Trophoblast cell (in vitro differentiated cells and primary cell): ENCODE measurements around the gene ABCA3.

Experiments used
- DNase-seq, 2 donors: peaks; one replicate each; pipeline ENCODE4 v3.0.0-alpha.2; 2016
- H2AFZ ChIP-seq: 2 replicates; pipeline ENCODE4 v1.6.1; 2013; ENCODE audit warnings: low read length, moderate library complexity, mild to moderate bottlenecking; ENCODE audit not compliant: insufficient read depth, poor library complexity
- H2AK5ac ChIP-seq: 2 replicates; pipeline ENCODE4 v1.6.1; 2013; ENCODE audit warnings: mild to moderate bottlenecking, low read length
- H2BK120ac ChIP-seq: 2 replicates; pipeline ENCODE4 v1.6.1; 2013; ENCODE audit warnings: low read length, mild to moderate bottlenecking, moderate library complexity; ENCODE audit not compliant: insufficient read depth, poor library complexity
- H2BK12ac ChIP-seq: 2 replicates; pipeline ENCODE4 v1.6.1; 2013; ENCODE audit warnings: mild to moderate bottlenecking, low read length, moderate library complexity
- H2BK5ac ChIP-seq: 2 replicates; pipeline ENCODE4 v1.6.1; 2013; ENCODE audit warnings: low read length, low read depth, moderate library complexity, mild to moderate bottlenecking; ENCODE audit not compliant: poor library complexity
- H3K14ac ChIP-seq: 2 replicates; pipeline ENCODE4 v1.6.1; 2013; ENCODE audit warnings: mild to moderate bottlenecking, low read length
- H3K18ac ChIP-seq: 2 replicates; pipeline ENCODE4 v1.6.1; 2013; ENCODE audit warnings: mild to moderate bottlenecking, low read length
- H3K23ac ChIP-seq: 2 replicates; pipeline ENCODE4 v1.6.1; 2013; ENCODE audit warnings: low read length
- H3K27ac ChIP-seq: 2 replicates; pipeline ENCODE4 v1.5.1; 2013; ENCODE audit warnings: low read depth, mild to moderate bottlenecking, inconsistent platforms, low read length, moderate library complexity
- H3K27me3 ChIP-seq: 2 replicates; pipeline ENCODE4 v1.6.1; 2013; ENCODE audit warnings: inconsistent platforms, mild to moderate bottlenecking, low read length, moderate library complexity; ENCODE audit not compliant: insufficient read depth
- H3K36me3 ChIP-seq, 2 experiments: 1 replicate in 1 of 2; 2 replicates in 1 of 2; pipeline ENCODE4 v1.6.1; 2013; ENCODE audit warnings: low read length in 2 of 2, mild to moderate bottlenecking in 2 of 2, moderate library complexity in 1 of 2; ENCODE audit not compliant: insufficient read depth in 2 of 2, control insufficient read depth in 1 of 2
- H3K4ac ChIP-seq: 2 replicates; pipeline ENCODE4 v1.6.1; 2013; ENCODE audit warnings: low read depth, mild to moderate bottlenecking, low read length, moderate library complexity
- H3K4me1 ChIP-seq, 2 experiments: 1 replicate in 1 of 2; 2 replicates in 1 of 2; pipeline ENCODE4 v1.6.1; 2013; ENCODE audit warnings: low read length in 2 of 2, mild to moderate bottlenecking in 2 of 2, moderate library complexity in 1 of 2; ENCODE audit not compliant: insufficient read depth in 2 of 2, control insufficient read depth in 1 of 2
- H3K4me2 ChIP-seq: 2 replicates; pipeline ENCODE4 v1.6.1; 2013; ENCODE audit warnings: inconsistent platforms, mild to moderate bottlenecking, low read length, moderate library complexity
- H3K4me3 ChIP-seq: 2 replicates; pipeline ENCODE4 v1.5.1; 2013; ENCODE audit warnings: mild to moderate bottlenecking, low read depth, low read length, inconsistent platforms
- H3K79me1 ChIP-seq: one replicate; pipeline ENCODE4 v1.6.1; 2013; ENCODE audit warnings: low read length
- H3K79me2 ChIP-seq: 2 replicates; pipeline ENCODE4 v1.6.1; 2013; ENCODE audit warnings: low read length, mild to moderate bottlenecking; ENCODE audit not compliant: control insufficient read depth, insufficient read depth, poor library complexity
- H3K9ac ChIP-seq: 2 replicates; pipeline ENCODE4 v1.6.1; 2013; ENCODE audit warnings: mild to moderate bottlenecking, low read length
- H3K9me3 ChIP-seq: 2 replicates; pipeline ENCODE4 v1.6.1; 2013; ENCODE audit warnings: low read depth, mild to moderate bottlenecking, control low read depth, inconsistent platforms, low read length; ENCODE audit not compliant: insufficient read depth
- H4K12ac ChIP-seq: 2 replicates; pipeline ENCODE4 v1.6.1; 2013; ENCODE audit warnings: low read depth, mild to moderate bottlenecking, low read length, moderate library complexity
- H4K8ac ChIP-seq: 2 replicates; pipeline ENCODE4 v1.6.1; 2013; ENCODE audit warnings: low read depth, mild to moderate bottlenecking, low read length, moderate library complexity
- H4K91ac ChIP-seq: one replicate; pipeline ENCODE4 v1.6.1; 2013; ENCODE audit warnings: low read depth, mild to moderate bottlenecking, low read length, moderate library complexity
- WGBS: extraction: QIAGEN DNeasy Blood & Tissue Kit; methylation state at CpG from one replicate; pipeline ENCODE4 v1.1.7; 2013; ENCODE audit warnings: missing lambda C conversion rate; ENCODE audit not compliant: insufficient read length, insufficient coverage; ENCODE audit errors: extremely low coverage; 5-methylcytosine and 5-hydroxymethylcytosine counted together

Gene ABCA3

GRCh38 chr16:2339521-2340484, 725 bp downstream of the ABCA3 start:
- Histone ChIP-seq H3K4me1 (peaks cover 5 to 9% of the 10 kb centered on the region in 2 experiments), H2BK5ac (no peak overlapping the region), H3K79me1 (no peaks in the 10 kb centered on the region), H2BK12ac (no peak overlapping the region), H2AK5ac (no peak overlapping the region), H4K8ac (no peak overlapping the region), H3K4me3 (peak overlapping the region; percentile 62), H3K9ac (no peak overlapping the region), H3K9me3 (peaks cover 3% of the 10 kb centered on the region), H3K36me3 (no peaks in the 10 kb centered on the region), H3K18ac (no peak overlapping the region), H4K12ac (no peak overlapping the region), H3K79me2 (no peaks in the 10 kb centered on the region), H3K4ac (no peak overlapping the region), H3K23ac (no peak overlapping the region), H3K27me3 (peaks cover 20% of the 10 kb centered on the region), H3K27ac (no peak overlapping the region), H3K14ac (no peak overlapping the region), H2AFZ (peak overlapping the region; percentile 71), H4K91ac (no peak overlapping the region), H2BK120ac (no peak overlapping the region), H3K4me2 (peak overlapping the region; percentile 92)
- no CpG with 5 or more reads among the region's 98 CpGs for WGBS
- peak; percentile 29 to 59 for DNase-seq

- Histone ChIP-seq H3K79me1 (no peaks in the 10 kb centered on the region), H3K27me3 (peaks cover 20% of the 10 kb centered on the region), H3K4me2 (no peak overlapping the region), H3K4ac (no peak overlapping the region), H4K12ac (no peak overlapping the region), H3K4me3 (no peak overlapping the region), H3K23ac (no peak overlapping the region), H2BK120ac (no peak overlapping the region), H3K14ac (no peak overlapping the region), H2AK5ac (no peak overlapping the region), H3K9ac (no peak overlapping the region), H2BK12ac (no peak overlapping the region), H2AFZ (no peak overlapping the region), H2BK5ac (no peak overlapping the region), H3K18ac (no peak overlapping the region), H4K91ac (no peak overlapping the region), H3K27ac (no peak overlapping the region), H3K9me3 (peaks cover 4% of the 10 kb centered on the region), H4K8ac (no peak overlapping the region), H3K79me2 (no peaks in the 10 kb centered on the region), H3K36me3 (no peaks in the 10 kb centered on the region), H3K4me1 (peaks cover 5 to 9% of the 10 kb centered on the region in 2 experiments)
- no CpG with 5 or more reads among the region's 15 CpGs for WGBS
- no peak for DNase-seq
Observed at GRCh38 chr16:2337431-2338296, 2.9 kb downstream of the ABCA3 start.

GRCh38 chr16:2335286-2335895, 5.1 kb downstream of the ABCA3 start:
- no peak overlapping the region for H4K12ac ChIP-seq
- H3K4me1 ChIP-seq, result peaks cover 5 to 9% of the 10 kb centered on the region in 2 experiments
- no peak overlapping the region for H2AK5ac ChIP-seq
- peaks cover 1% of the 10 kb centered on the region for H3K9me3 ChIP-seq
- H2AFZ ChIP-seq, result no peak overlapping the region
- no peak overlapping the region for H3K4me3 ChIP-seq
- peaks cover 20% of the 10 kb centered on the region for H3K27me3 ChIP-seq
- no peaks in the 10 kb centered on the region for H3K79me2 ChIP-seq
- H3K36me3 ChIP-seq, result no peaks in the 10 kb centered on the region
- H3K23ac ChIP-seq, result no peak overlapping the region
- no CpG with 5 or more reads among the region's 8 CpGs for WGBS
- H2BK5ac ChIP-seq, result no peak overlapping the region
- H3K4ac ChIP-seq, result no peak overlapping the region
- H2BK120ac ChIP-seq, result no peak overlapping the region
- H3K27ac ChIP-seq, result no peak overlapping the region
- H3K4me2 ChIP-seq, result no peak overlapping the region
- H4K8ac ChIP-seq, result no peak overlapping the region
- H3K18ac ChIP-seq, result no peak overlapping the region
- H4K91ac ChIP-seq, result no peak overlapping the region
- H3K79me1 ChIP-seq, result no peaks in the 10 kb centered on the region
- no peak overlapping the region for H2BK12ac ChIP-seq
- DNase-seq, result no peak
- no peak overlapping the region for H3K14ac ChIP-seq
- H3K9ac ChIP-seq, result no peak overlapping the region

GRCh38 chr16:2333772-2334379, 6.7 kb downstream of the ABCA3 start:
- Histone ChIP-seq H3K4me3 (no peak overlapping the region), H3K79me1 (no peaks in the 10 kb centered on the region), H3K9ac (no peak overlapping the region), H3K14ac (no peak overlapping the region), H3K23ac (no peak overlapping the region), H3K4me2 (no peak overlapping the region), H3K4me1 (no peaks in the 10 kb centered on the region), H3K4ac (no peak overlapping the region), H4K12ac (no peak overlapping the region), H2BK12ac (no peak overlapping the region), H3K36me3 (no peaks in the 10 kb centered on the region), H3K79me2 (no peaks in the 10 kb centered on the region), H2AK5ac (no peak overlapping the region), H3K27me3 (peaks cover 6% of the 10 kb centered on the region), H4K91ac (no peak overlapping the region), H3K27ac (no peak overlapping the region), H2AFZ (no peak overlapping the region), H2BK5ac (no peak overlapping the region), H2BK120ac (no peak overlapping the region), H3K18ac (no peak overlapping the region), H4K8ac (no peak overlapping the region), H3K9me3 (peaks cover 5% of the 10 kb centered on the region)
- no CpG with 5 or more reads among the region's 17 CpGs for WGBS
- no peak for DNase-seq
